H1 (cell line): Measurements from ENCODE around the gene LIG3. TPM values are rescaled to one million over a fixed set of nuclear protein-coding genes. Genes with fewer than 3 reads are reported as not detected.
"Not testable (repeated sequence)": the region's sequence is repeated elsewhere in the genome, so short reads cannot be mapped to it uniquely, and the experiment has no call there.

Experiments
- CTCF ChIA-PET: fragments of 300-600 bp; sonication (Branson Sonifier 250); formaldehyde crosslinking; loops from one replicate; lab custom pipeline; 2021; ENCODE audit not compliant: partially characterized antibody; lab: Charles Lee
- POLR2A ChIA-PET: fragments of 300-600 bp; sonication (Branson Sonifier 250); formaldehyde crosslinking; loops from one replicate; lab custom pipeline; 2021; ENCODE audit warnings: inconsistent platforms; ENCODE audit not compliant: partially characterized antibody; lab: Charles Lee
- DNase-seq, 2 experiments: peaks; one replicate each; pipeline versions ENCODE4 v3.0.0 to v3.0.0-alpha.2; 2010 to 2022; ENCODE audit warnings: low spot score in 2 of 2, low read depth in 1 of 2, mixed read lengths in 1 of 2
- FAIRE-seq: peaks from 2 replicates; lab custom pipeline; 2011; peaks lifted over from hg19 to GRCh38; lab: Jason Lieb, UNC
- H2AFZ ChIP-seq: 2 replicates; pipeline ENCODE4 v1.8.1; 2012; ENCODE audit warnings: low read length, inconsistent platforms
- H2AK5ac ChIP-seq: 2 replicates; pipeline ENCODE4 v1.6.1; 2013; ENCODE audit warnings: low read depth, low read length
- H2BK120ac ChIP-seq: replicated peaks from 2 replicates; pipeline ENCODE3; 2013; ENCODE audit warnings: low read depth, low read length, inconsistent platforms
- H2BK12ac ChIP-seq: 2 replicates; pipeline ENCODE4 v1.6.1; 2013; ENCODE audit warnings: low read depth, low read length
- H2BK15ac ChIP-seq: 2 replicates; pipeline ENCODE4 v1.6.1; 2013; ENCODE audit warnings: low read length
- H2BK20ac ChIP-seq: 2 replicates; pipeline ENCODE4 v1.6.1; 2013; ENCODE audit warnings: low read length
- H2BK5ac ChIP-seq: 2 replicates; pipeline ENCODE4 v1.6.1; 2013; ENCODE audit warnings: low read depth, low read length
- H3K14ac ChIP-seq: 2 replicates; pipeline ENCODE4 v1.6.1; 2013; ENCODE audit warnings: inconsistent platforms; ENCODE audit not compliant: insufficient read length
- H3K18ac ChIP-seq: 2 replicates; pipeline ENCODE4 v1.6.1; 2013; ENCODE audit warnings: low read length; ENCODE audit errors: extremely low read depth
- H3K23ac ChIP-seq: 2 replicates; pipeline ENCODE4 v1.6.1; 2013; ENCODE audit warnings: inconsistent platforms; ENCODE audit not compliant: insufficient read length
- H3K23me2 ChIP-seq: 2 replicates; pipeline ENCODE4 v1.6.1; 2013; ENCODE audit warnings: low read depth, low read length
- H3K27ac ChIP-seq: 2 replicates; pipeline ENCODE4 v1.6.1; 2011; ENCODE audit warnings: low read depth, low read length, inconsistent platforms
- H3K27me3 ChIP-seq, 4 experiments: replicated peaks in 1 of 4; 1 replicate in 1 of 4; 2 replicates in 3 of 4; pipeline versions ENCODE4 v1.6.1 to v1.8.1; 2011 to 2013; ENCODE audit warnings: low read length in 3 of 4, mild to moderate bottlenecking in 3 of 4, inconsistent platforms in 2 of 4, mixed read lengths in 2 of 4, moderate library complexity in 1 of 4; ENCODE audit not compliant: control insufficient read depth in 3 of 4, insufficient read depth in 3 of 4; ENCODE audit errors: extremely low read depth in 1 of 4
- H3K36me3 ChIP-seq, 4 experiments: 2 replicates each; pipeline versions ENCODE4 v1.6.1 to v1.8.1; 2011 to 2013; ENCODE audit warnings: mild to moderate bottlenecking in 4 of 4, low read length in 3 of 4, moderate library complexity in 2 of 4, control low read depth in 1 of 4, inconsistent platforms in 1 of 4; ENCODE audit not compliant: insufficient read depth in 4 of 4, control insufficient read depth in 2 of 4
- H3K4ac ChIP-seq: replicated peaks from 2 replicates; pipeline ENCODE3; 2013; ENCODE audit warnings: low read length, low read depth, mixed read lengths, inconsistent platforms; ENCODE audit not compliant: insufficient read length
- H3K4me1 ChIP-seq, 4 experiments: replicated peaks in 1 of 4; 1 replicate in 1 of 4; 2 replicates in 3 of 4; pipeline versions ENCODE4 v1.6.1 to v1.8.1; 2011 to 2013; ENCODE audit warnings: low read length in 3 of 4, inconsistent platforms in 2 of 4, mixed read lengths in 1 of 4; ENCODE audit not compliant: insufficient read depth in 4 of 4, control insufficient read depth in 3 of 4
- H3K4me2 ChIP-seq, 2 experiments: 2 replicates each; pipeline versions ENCODE4 v1.6.1 to v1.8.1; 2011 to 2013; ENCODE audit warnings: low read depth in 2 of 2, low read length in 2 of 2, control low read depth in 1 of 2, inconsistent platforms in 1 of 2, mild to moderate bottlenecking in 1 of 2; ENCODE audit not compliant: insufficient read depth in 1 of 2
- H3K4me3 ChIP-seq, 4 experiments: fragments of 200-600, 300-600 bp in 1 of 4; sonication (generic), shearing (Covaris generic), sonication (Bioruptor Twin) in 1 of 4; 2 replicates each; pipeline versions ENCODE4 v1.5.1 to v1.8.1; 2011 to 2016; ENCODE audit warnings: low read length in 4 of 4, low read depth in 3 of 4, control low read depth in 2 of 4, inconsistent platforms in 2 of 4, mild to moderate bottlenecking in 2 of 4, mixed read lengths in 1 of 4, moderate library complexity in 1 of 4; ENCODE audit not compliant: insufficient read depth in 2 of 4; ENCODE audit errors: extremely low read depth in 1 of 4
- H3K56ac ChIP-seq: replicated peaks from 2 replicates; pipeline ENCODE3; 2013; ENCODE audit warnings: low read depth, mild to moderate bottlenecking, mixed read lengths, low read length, inconsistent platforms; ENCODE audit not compliant: insufficient read length
- H3K79me1 ChIP-seq: 2 replicates; pipeline ENCODE4 v1.6.1; 2013; ENCODE audit warnings: low read depth, low read length, control low read depth
- H3K79me2 ChIP-seq, 2 experiments: 2 replicates each; pipeline versions ENCODE4 v1.6.1 to v1.8.1; 2012 to 2013; ENCODE audit warnings: low read length in 2 of 2, mild to moderate bottlenecking in 2 of 2, inconsistent platforms in 1 of 2; ENCODE audit not compliant: insufficient read depth in 2 of 2, control insufficient read depth in 1 of 2
- H3K9ac ChIP-seq, 4 experiments: replicated peaks in 1 of 4; 1 replicate in 1 of 4; 2 replicates in 3 of 4; pipeline versions ENCODE4 v1.6.1 to v1.8.1; 2011 to 2013; ENCODE audit warnings: low read depth in 3 of 4, low read length in 3 of 4, control low read depth in 2 of 4, mild to moderate bottlenecking in 2 of 4, moderate library complexity in 2 of 4, inconsistent platforms in 1 of 4; ENCODE audit errors: extremely low read depth in 1 of 4
- H3K9me3 ChIP-seq, 2 experiments: 2 replicates each; pipeline versions ENCODE4 v1.6.1 to v1.8.1; 2012 to 2013; ENCODE audit warnings: mild to moderate bottlenecking in 2 of 2, moderate library complexity in 2 of 2, control low read depth in 1 of 2, inconsistent platforms in 1 of 2, low read depth in 1 of 2, low read length in 1 of 2, mixed read lengths in 1 of 2; ENCODE audit not compliant: insufficient read depth in 2 of 2
- H4K20me1 ChIP-seq, 2 experiments: replicated peaks in 1 of 2; 2 replicates each; pipeline versions ENCODE3 to v1.8.1; 2011 to 2013; ENCODE audit warnings: inconsistent platforms in 2 of 2, low read length in 2 of 2, mild to moderate bottlenecking in 1 of 2; ENCODE audit not compliant: insufficient read depth in 2 of 2, control insufficient read depth in 1 of 2
- H4K5ac ChIP-seq: 2 replicates; pipeline ENCODE4 v1.6.1; 2013; ENCODE audit warnings: low read length, low read depth, mixed read lengths, inconsistent platforms; ENCODE audit not compliant: insufficient read length
- H4K8ac ChIP-seq: 2 replicates; pipeline ENCODE4 v1.8.0; 2013; ENCODE audit warnings: mild to moderate bottlenecking, moderate library complexity, low read length, inconsistent platforms; ENCODE audit not compliant: insufficient read depth; ENCODE audit errors: extremely low read depth
- H4K91ac ChIP-seq: replicated peaks from 2 replicates; pipeline ENCODE3; 2013; ENCODE audit warnings: low read length, mixed read lengths, inconsistent platforms; ENCODE audit not compliant: insufficient read length
- WGBS, 2 experiments: shearing (Covaris generic) in 1 of 2; methylation state at CpG; one replicate each; pipeline versions ENCODE4 v1.1.6 to v1.1.7; 2013 to 2015; ENCODE audit warnings: low lambda C conversion rate in 2 of 2, mixed read lengths in 2 of 2, inconsistent platforms in 1 of 2, low coverage in 1 of 2, missing lambda C conversion rate in 1 of 2; ENCODE audit not compliant: insufficient replicate concordance in 2 of 2, insufficient coverage in 1 of 2, insufficient read length in 1 of 2; ENCODE audit errors: extremely low coverage in 1 of 2, missing lambda C conversion rate in 1 of 2; 5-methylcytosine and 5-hydroxymethylcytosine counted together
- polyA plus RNA-seq, 7 experiments: library from polyadenylated mRNA; depleted of rRNA in 3 of 7; stranded (reverse) in 5 of 7; unstranded in 2 of 7; fragments of >200 nt in 5 of 7; fragments of 200-250 nt in 2 of 7; gene quantifications; 1 replicate in 5 of 7; 2 replicates in 1 of 7; 4 replicates in 1 of 7; pipeline versions ENCODE4 v1.2.1 to v1.2.3, GENCODE V29; 2011 to 2013; ENCODE audit warnings: missing spikeins in 2 of 7, mixed read lengths in 2 of 7
- total RNA-seq: library from RNA; stranded (reverse); fragmentation: NEBNext Ultra II Directional; extraction: Animal tissue kit (Norgen Biotek cat#: 25700); gene quantifications from 2 replicates; pipeline ENCODE4 v1.2.1, GENCODE V29; 2021

LIG3 gene
- total and polyA plus RNA-seq, 2 of the 8 experiments (the other 6 are each of a cell fraction or from before 2014, with no cell fraction given), result 63.6 to 89.3 TPM

GRCh38 chr17:35000965-35001364 is 20.7 kb downstream of the LIG3 start:
- FAIRE-seq, result not testable (repeated sequence)

More at GRCh38 chr17:35000965-35001364, 20.7 kb downstream of the LIG3 start:
- not testable (repeated sequence) for H4K8ac ChIP-seq, H3K4me2 ChIP-seq, H3K18ac ChIP-seq, H4K20me1 ChIP-seq, H2BK120ac ChIP-seq, H3K27me3 ChIP-seq, H3K79me1 ChIP-seq, H3K27ac ChIP-seq, H2BK5ac ChIP-seq, H2BK15ac ChIP-seq, H4K91ac ChIP-seq, H3K56ac ChIP-seq, H3K23me2 ChIP-seq, H3K79me2 ChIP-seq, H3K23ac ChIP-seq, H3K4me1 ChIP-seq, H3K9ac ChIP-seq, H3K14ac ChIP-seq, H4K5ac ChIP-seq, H2AFZ ChIP-seq, H3K4ac ChIP-seq, H3K4me3 ChIP-seq, DNase-seq, H2BK20ac ChIP-seq, H3K9me3 ChIP-seq, H2BK12ac ChIP-seq, H2AK5ac ChIP-seq
- WGBS, 2 experiments, result 96% methylated on average over 14 of the region's 14 CpGs; no CpG with 5 or more reads in 1 of the 2 experiments
- ChIA-PET CTCF (interaction anchor here (0.6 to 5.2 kb wide), 6 partner anchors 8 to 1965 kb away, joined by 3 to 43 read pairs (median 8); partner anchors contain the start of gene RAD51D), POLR2A (interaction anchor here (1.9 to 5.3 kb wide), 4 partner anchors 10 to 129 kb away, joined by 4 to 26 read pairs (median 11); partner anchors contain the start of gene LIG3)
- peaks cover 44 to 86% (median 71%) of the 10 kb centered on the region in 4 experiments for H3K36me3 ChIP-seq
